IMR-90 (cell line): ENCODE data around the gene HES4.

Experiments used
- MAFK ChIP-seq: IDR thresholded peaks from 2 replicates; pipeline ENCODE4 v1.6.1; 2012; ENCODE audit warnings: low read depth, low read length, improper control_type of control experiment
- TF ChIP-seq, protein P1 (sequence below): fragments of 150-350 bp; IDR thresholded peaks from 2 replicates; pipeline ENCODE4 v1.6.1; 2016; ENCODE audit warnings: low read depth, mild to moderate bottlenecking, low read length, moderate library complexity, borderline replicate concordance

DNA sequence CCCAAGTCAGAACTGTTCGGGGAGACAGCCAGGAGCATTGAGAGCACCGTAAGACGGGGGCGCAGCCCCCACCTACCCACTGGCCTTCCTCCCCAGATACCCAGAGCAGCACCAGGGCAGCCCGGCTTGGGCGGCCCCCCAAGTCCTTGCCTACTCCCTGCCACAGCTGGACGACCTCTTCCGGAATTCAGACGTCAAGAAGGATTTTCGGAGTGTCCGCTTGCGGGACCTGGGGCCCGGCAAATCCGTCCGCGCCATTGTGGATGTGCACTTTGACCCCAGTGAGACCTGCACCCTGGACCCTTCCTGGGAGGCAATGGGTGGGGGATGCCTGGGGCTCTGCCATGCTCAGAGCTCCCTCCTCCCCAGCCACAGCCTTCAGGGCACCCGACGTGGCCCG lies 47.5 kb upstream of the HES4 start:
- TF ChIP-seq, protein P1, sequence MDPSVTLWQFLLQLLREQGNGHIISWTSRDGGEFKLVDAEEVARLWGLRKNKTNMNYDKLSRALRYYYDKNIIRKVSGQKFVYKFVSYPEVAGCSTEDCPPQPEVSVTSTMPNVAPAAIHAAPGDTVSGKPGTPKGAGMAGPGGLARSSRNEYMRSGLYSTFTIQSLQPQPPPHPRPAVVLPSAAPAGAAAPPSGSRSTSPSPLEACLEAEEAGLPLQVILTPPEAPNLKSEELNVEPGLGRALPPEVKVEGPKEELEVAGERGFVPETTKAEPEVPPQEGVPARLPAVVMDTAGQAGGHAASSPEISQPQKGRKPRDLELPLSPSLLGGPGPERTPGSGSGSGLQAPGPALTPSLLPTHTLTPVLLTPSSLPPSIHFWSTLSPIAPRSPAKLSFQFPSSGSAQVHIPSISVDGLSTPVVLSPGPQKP: no peak
- TF ChIP-seq MAFK: no peak
